GM12892 (cell line): ENCODE data around the gene HES2.
"Not testable (repeated sequence)": the region's sequence is repeated elsewhere in the genome, so short reads cannot be mapped to it uniquely, and the experiment has no call there.

Source experiments
- POLR2A ChIP-seq: IDR thresholded peaks from 2 replicates; pipeline ENCODE4 v1.6.1; 2011; ENCODE audit warnings: low read depth, low read length, control low read depth
- POLR2AphosphoS5 ChIP-seq: IDR thresholded peaks from 2 replicates; pipeline ENCODE4 v1.6.1; 2011; ENCODE audit warnings: low read depth, low read length, control low read depth
- TAF1 ChIP-seq: IDR thresholded peaks from 2 replicates; pipeline ENCODE4 v1.6.1; 2011; ENCODE audit warnings: low read depth, mild to moderate bottlenecking, control low read depth, low read length, borderline replicate concordance

GRCh38 chr1:6436277-6436676 is 16.6 kb upstream of the HES2 start:
- not testable (repeated sequence) for TF ChIP-seq POLR2AphosphoS5, POLR2A, TAF1
